NCI-H2171 (cell line): ENCODE data around the gene IQCH.

Experiments used
- DNase-seq: peaks from one replicate; lab custom pipeline; 2025; lab: John Stamatoyannopoulos, UW

IQCH gene

GRCh38 chr15:67505675-67506572 lies 251.3 kb downstream of the IQCH start:
- DNase-seq, result no peak

GRCh38 chr15:67506775-67507747 lies 252.5 kb downstream of the IQCH start:
- DNase-seq, result no peak

- DNase-seq, result no peak
These were observed 253.8 kb downstream of the IQCH start for GRCh38 chr15:67508407-67508806.

- DNase-seq, result no peak
These were observed 255.3 kb downstream of the IQCH start for GRCh38 chr15:67509918-67510317.

- DNase-seq, result no peak
These were observed 256.1 kb downstream of the IQCH start for GRCh38 chr15:67510597-67511190.

DNA sequence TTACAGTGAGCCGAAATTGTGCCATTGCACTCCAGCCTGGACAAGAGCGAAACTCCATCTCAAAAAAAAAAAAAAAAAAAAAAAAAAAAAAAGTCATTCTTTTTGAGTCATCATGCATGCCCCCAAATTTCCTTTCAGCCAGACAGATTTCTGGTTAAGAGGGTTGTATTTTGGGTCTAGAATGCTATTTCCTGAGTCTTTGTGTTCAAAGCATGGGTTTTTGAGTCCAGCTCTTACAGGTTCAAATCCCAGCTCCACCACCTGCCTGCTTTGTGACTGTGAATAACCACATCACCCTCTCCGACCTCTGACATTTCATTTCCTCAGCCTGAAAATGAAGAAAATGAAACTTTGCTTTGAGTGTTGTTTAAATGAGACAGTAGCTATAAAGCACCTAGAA lies 257.0 kb downstream of the IQCH start:
- no peak for DNase-seq

GRCh38 chr15:67512140-67512539 lies 257.6 kb downstream of the IQCH start:
- DNase-seq, result no peak

GRCh38 chr15:67512933-67513714 lies 258.5 kb downstream of the IQCH start:
- DNase-seq, result no peak

DNA sequence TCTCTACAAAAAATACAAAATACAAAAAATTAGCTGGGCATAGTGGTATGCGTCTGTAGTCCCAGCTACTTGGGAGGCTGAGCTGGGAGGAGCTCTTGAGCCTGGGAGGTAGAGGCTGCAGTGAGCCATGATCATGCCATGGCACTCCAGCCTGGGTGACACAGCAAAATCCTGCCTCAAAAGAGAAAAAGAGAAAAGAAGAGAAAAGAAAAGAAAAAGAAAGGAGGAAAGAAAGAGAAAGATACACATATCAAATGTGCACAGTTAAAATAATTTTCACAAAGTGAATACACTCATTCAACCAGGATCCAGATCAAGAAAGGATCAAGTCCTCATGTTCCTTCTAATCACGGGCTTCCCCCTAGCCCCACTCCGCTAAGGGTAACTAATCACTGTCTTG lies 260.5 kb downstream of the IQCH start:
- DNase-seq, result no peak

DNA sequence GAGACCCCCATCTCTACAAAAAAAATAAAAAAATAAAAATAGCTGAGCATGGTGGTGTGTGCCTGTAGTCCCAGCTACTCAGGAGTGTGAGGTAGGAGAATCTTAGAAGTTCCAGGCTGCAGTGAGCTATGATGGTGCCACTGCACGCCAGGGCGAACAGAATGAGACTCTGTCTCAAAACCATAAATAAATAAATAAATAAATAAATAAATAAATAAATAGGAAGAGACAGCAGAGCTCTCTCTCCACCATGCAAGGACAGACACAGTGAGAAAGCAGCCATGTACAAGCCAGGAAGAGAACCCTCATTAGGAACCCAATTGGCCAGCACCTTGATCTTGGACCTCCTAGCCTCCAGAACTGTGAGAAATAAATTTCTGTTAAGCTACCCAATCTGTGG lies 261.0 kb downstream of the IQCH start:
- no peak for DNase-seq

DNA sequence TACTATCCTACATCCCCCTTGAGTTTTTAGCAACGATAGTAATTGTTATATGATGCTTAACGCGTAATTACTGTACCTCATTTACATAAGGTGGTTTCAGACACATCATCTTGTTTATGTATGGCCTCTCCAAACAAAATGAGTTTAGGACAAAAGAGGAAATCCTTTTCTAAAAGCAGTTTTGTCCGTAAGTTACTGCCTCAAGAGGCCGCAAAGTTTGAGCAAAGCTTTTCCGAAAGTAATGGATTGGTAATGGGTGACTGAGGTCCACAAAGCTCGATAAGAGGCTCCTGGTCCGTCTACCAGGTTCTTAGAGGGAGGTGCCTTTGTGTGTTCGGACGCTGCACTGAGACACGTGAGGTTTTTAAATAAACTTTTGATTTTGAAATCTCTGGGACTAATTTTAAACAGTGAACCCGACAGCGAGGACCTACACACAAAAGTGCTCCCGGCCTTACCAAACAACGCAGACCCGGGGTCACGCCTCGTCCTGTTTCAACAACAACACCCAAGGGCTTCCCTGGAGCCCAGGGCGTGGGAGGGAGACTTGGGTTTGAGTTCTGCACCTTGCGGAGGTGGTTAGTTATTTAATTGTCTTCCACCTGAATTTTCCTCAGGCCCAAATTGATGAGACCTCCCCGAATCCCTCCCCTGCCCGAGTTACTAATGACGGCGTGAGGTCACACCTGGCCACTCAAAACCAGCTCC lies 265.9 kb downstream of the IQCH start:
- DNase-seq, result no peak

DNA sequence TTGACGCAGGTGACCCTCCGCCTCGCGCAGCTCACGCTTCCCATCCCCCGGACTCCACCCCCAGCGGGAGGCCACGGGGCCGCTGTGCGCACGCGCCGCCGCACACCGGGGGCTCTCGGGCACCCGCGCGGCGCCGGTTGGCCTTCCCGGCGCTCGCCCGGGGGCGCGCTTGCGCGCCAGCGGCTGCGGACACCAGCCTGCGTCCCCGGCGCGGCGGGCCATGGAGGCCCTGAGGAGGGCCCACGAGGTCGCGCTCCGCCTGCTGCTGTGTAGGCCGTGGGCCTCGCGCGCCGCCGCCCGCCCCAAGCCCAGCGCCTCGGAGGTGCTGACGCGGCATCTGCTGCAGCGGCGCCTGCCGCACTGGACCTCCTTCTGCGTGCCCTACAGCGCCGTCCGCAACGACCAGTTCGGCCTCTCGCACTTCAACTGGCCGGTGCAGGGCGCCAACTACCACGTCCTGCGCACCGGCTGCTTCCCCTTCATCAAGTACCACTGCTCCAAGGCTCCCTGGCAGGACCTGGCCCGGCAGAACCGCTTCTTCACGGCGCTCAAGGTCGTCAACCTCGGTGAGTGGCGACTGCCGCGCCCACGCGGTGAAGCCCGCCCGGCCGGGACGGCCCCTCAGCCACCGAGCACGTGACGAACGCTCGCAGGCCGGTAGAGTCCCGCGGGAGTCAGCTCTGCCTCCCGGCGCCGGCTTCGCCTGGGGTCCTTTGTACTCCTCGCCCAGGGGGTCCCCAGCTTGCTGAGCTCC lies 266.6 kb downstream of the IQCH start, which contains the start of gene C15orf61:
C15orf61 (plus strand) TSS at position 103 of the 754 bp plus-strand sequence; CDS start at position 221, 118 bp downstream.
- DNase-seq, result peak; percentile 88

- no peak for DNase-seq
These were observed 267.4 kb downstream of the IQCH start for GRCh38 chr15:67521783-67522568.

DNA sequence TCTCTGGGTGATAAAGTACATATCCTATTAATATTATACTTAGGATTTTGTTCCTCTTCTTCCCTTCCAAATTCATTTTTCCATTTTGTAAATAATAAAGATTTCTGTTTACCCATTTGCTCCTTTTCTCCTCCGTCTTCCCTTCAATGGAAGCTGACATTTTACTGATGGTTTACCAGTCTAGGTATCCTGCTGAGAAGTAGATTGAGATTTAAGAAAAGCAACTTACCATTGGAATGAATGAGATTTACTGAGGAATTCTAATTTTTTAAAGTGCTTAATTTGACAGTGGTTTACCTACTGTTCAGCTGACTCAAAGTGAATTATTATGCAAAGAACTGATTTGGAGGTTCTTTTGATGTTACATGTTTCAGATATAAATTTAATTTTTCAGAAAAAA lies 268.7 kb downstream of the IQCH start:
- no peak for DNase-seq

- DNase-seq, result no peak
These were observed 269.6 kb downstream of the IQCH start for GRCh38 chr15:67524235-67524634.

GRCh38 chr15:67528513-67528912 lies 273.9 kb downstream of the IQCH start:
- no peak for DNase-seq

DNA sequence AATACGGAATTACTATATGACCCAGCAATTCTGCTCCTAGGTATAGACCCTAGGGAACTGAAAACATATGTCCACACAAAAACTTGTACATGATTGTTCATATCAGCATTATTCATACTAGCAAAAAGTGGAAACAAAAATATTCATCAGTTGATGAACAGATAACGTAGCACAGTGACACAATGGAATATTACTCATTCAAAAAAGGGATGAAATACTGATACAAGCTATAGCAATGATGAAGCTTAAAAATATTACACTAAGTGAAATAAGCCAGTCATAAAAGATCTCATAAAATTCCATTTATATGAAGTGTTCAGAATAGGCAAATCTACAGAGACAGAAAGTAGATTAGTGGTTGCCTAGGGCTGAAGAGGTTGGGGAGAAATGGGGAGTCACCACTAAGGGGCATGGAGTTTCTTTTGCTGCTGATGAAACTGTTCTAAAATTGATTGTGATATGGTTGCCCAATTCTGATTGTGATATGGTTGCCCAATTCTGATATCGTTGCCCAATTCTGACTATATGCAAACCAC lies 276.9 kb downstream of the IQCH start:
- DNase-seq, result no peak

- no peak for DNase-seq
These were observed 279.3 kb downstream of the IQCH start for GRCh38 chr15:67533873-67534272.

GRCh38 chr15:67534360-67534759 lies 279.8 kb downstream of the IQCH start:
- no peak for DNase-seq
